PFSK-1 (cell line): ENCODE data around the gene VSIG10.

Experiments
- POLR2AphosphoS5 ChIP-seq: IDR thresholded peaks from 2 replicates; pipeline ENCODE4 v1.6.1; 2012; ENCODE audit warnings: low read depth, mild to moderate bottlenecking, control low read depth, low read length, moderate library complexity
- REST ChIP-seq, 2 experiments: IDR thresholded peaks; 2 replicates each; pipeline versions ENCODE4 v1.6.1 to v1.8.0; 2011 to 2012; ENCODE audit warnings: low read depth in 2 of 2, low read length in 2 of 2, control low read depth in 1 of 2, inconsistent platforms in 1 of 2, mild to moderate bottlenecking in 1 of 2, moderate library complexity in 1 of 2; ENCODE audit not compliant: insufficient read depth in 1 of 2
- SIN3A ChIP-seq: IDR thresholded peaks from 2 replicates; pipeline ENCODE4 v1.6.1; 2012; ENCODE audit warnings: mild to moderate bottlenecking, low read length, moderate library complexity, borderline replicate concordance; ENCODE audit not compliant: insufficient read depth

GRCh38 chr12:118126119-118126757, 22.4 kb upstream of the VSIG10 start:
- TF ChIP-seq REST (IDR thresholded peaks at IDR 0.05; ENCODE audit: insufficient read depth in 1 of 2, low read depth in 2 of 2, low read length in 2 of 2) (no peak), POLR2AphosphoS5 (no peak), SIN3A (no peak)
